ENCODE results near the gene ALDOA. TPM values are rescaled to one million over a fixed set of nuclear protein-coding genes. Genes with fewer than 3 reads are reported as not detected.

The ALDOA gene
- total RNA-seq, 4 donors from 2014 or later, result 1,024 to 1,551 (median 1,380) TPM

DNA sequence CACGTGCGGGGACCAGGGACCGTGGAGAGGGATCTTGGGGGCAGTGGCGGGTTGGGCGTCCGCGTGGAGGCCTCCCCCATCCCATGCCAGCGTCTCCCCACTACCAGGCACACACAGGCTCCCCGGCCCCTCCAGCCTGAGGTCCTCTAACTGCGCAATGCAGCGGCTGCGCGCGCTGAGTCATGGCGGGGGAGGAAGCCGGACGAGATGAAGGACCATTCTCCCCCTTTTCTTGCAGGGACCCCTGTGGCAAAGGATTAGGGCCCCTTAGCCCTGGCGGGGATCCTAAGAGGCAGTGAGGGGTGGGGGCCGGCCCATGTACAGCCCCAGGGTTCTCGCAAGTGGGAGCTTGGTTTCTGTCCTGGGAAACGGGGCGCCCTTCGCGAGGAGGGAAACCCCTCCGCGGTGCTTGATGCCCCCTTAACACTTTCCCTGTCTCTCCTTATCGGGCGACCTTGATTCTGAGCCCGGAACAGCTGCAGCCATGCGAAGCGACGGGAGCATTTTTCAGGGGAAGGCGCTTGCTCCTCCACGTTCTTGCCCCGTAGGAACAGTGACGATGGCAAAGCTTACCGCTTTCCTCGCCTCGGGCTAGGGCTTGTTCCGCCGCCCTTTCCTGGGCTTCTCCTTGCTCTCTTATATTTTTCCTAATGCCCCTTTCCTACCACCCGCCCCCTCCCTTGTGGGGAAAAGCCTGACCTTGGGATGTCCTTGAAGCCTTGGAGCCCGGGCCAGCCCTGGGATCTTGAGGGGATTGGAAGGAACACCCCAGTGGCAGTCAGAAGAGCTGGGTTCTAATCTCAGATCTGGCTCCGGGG, 592 bp downstream of the ALDOA start:
- TF ChIP-seq POLR2A (IDR thresholded peaks at IDR 0.05) (no peak), CTCF (IDR thresholded peaks at IDR 0.05) (peak in 1 of 6 experiments; percentile 1)
- peaks cover 28 to 44% (median 41%) of the 10 kb centered on the region in 3 donors for H3K36me3 ChIP-seq
- 0% methylated on average over 2 to 15 of the region's 44 CpGs for WGBS, 2 donors
- no peaks in the 10 kb centered on the region for H3K27me3 ChIP-seq
- peak overlapping the region; percentile 98 to 100 (median 100) for H3K27ac ChIP-seq
- intact Hi-C loops (cut with DNase I), result no loop called here
- H3K9me3 ChIP-seq, result no peaks in the 10 kb centered on the region
- DNase-seq, result no peak
- H3K4me1 ChIP-seq, result peaks cover 47 to 77% (median 48%) of the 10 kb centered on the region in 3 donors
- peak overlapping the region; percentile 92 to 98 (median 95) for H3K4me3 ChIP-seq

GRCh38 chr16:30066761-30067583, 1.4 kb downstream of the ALDOA start:
- H3K27ac ChIP-seq, result peak overlapping the region; percentile 98 to 100 (median 100)
- no peaks in the 10 kb centered on the region for H3K9me3 ChIP-seq
- H3K27me3 ChIP-seq, result no peaks in the 10 kb centered on the region
- no peak for DNase-seq
- 0 to 11% methylated on average over 1 to 5 of the region's 21 CpGs for WGBS, 2 donors
- H3K36me3 ChIP-seq, result peaks cover 35 to 52% (median 49%) of the 10 kb centered on the region in 3 donors
- H3K4me1 ChIP-seq, result peaks cover 46 to 76% (median 48%) of the 10 kb centered on the region in 3 donors
- no peak for TF ChIP-seq CTCF (IDR thresholded peaks at IDR 0.05)
- TF ChIP-seq POLR2A (IDR thresholded peaks at IDR 0.05), result peak in 1 of 4 donors; percentile 41
- intact Hi-C loops (cut with DNase I), result no loop called here
- H3K4me3 ChIP-seq, result peak overlapping the region; percentile 92 to 98 (median 95)

GRCh38 chr16:30067584-30067916, 2.0 kb downstream of the ALDOA start:
- Histone ChIP-seq H3K4me3 (peak overlapping the region; percentile 92 to 98 (median 95)), H3K36me3 (peaks cover 36 to 58% (median 50%) of the 10 kb centered on the region in 3 donors), H3K4me1 (peaks cover 46 to 75% (median 48%) of the 10 kb centered on the region in 3 donors), H3K9me3 (no peaks in the 10 kb centered on the region), H3K27me3 (no peaks in the 10 kb centered on the region), H3K27ac (peak overlapping the region; percentile 98 to 100 (median 100))
- intact Hi-C loops (cut with DNase I), result no loop called here
- no peak for TF ChIP-seq CTCF (IDR thresholded peaks at IDR 0.05)
- no peak for TF ChIP-seq POLR2A (IDR thresholded peaks at IDR 0.05)
- DNase-seq, result no peak
- 24 to 62% methylated on average over 1 to 6 of the region's 6 CpGs for WGBS, 2 donors

- Histone ChIP-seq H3K4me3 (peak overlapping the region in 2 of 4 donors; percentile 19 to 98), H3K9me3 (no peaks in the 10 kb centered on the region), H3K27me3 (no peaks in the 10 kb centered on the region), H3K27ac (peak overlapping the region; percentile 28 to 100 (median 78)), H3K4me1 (peaks cover 43 to 67% (median 45%) of the 10 kb centered on the region in 3 donors), H3K36me3 (peaks cover 36 to 66% (median 50%) of the 10 kb centered on the region in 3 donors)
- 75 to 77% methylated on average over 8 to 9 of the region's 9 CpGs for WGBS, 2 donors
- intact Hi-C loops (cut with DNase I), result no loop called here
- TF ChIP-seq CTCF (IDR thresholded peaks at IDR 0.05) (no peak), POLR2A (IDR thresholded peaks at IDR 0.05) (no peak)
- DNase-seq, result no peak
These were observed 2.8 kb downstream of the ALDOA start for GRCh38 chr16:30068333-30068732.

Data from esophagus squamous epithelium (tissue), 5 donors.